ENCODE data around the gene TSSC4. TPM values are rescaled to one million over a fixed set of nuclear protein-coding genes. Genes with fewer than 3 reads are reported as not detected.
A peak's percentile ranks its signal among the peaks of the same experiment; 100 is the strongest.

The TSSC4 gene
- total and polyA plus RNA-seq, 2 of the 13 experiments (the other 11 are each of a cell fraction or from before 2014, with no cell fraction given): 16.2 to 58.6 TPM

- TF ChIP-seq ZNF225 (CRISPR knock-in tag; IDR thresholded peaks at IDR 0.05) (no peak), ZNF431 (CRISPR knock-in tag; IDR thresholded peaks at IDR 0.05; ENCODE audit: borderline replicate concordance, low read depth) (no peak), ZNF616 (CRISPR knock-in tag; IDR thresholded peaks at IDR 0.05; ENCODE audit: low read depth) (no peak), ATF2 (CRISPR knock-in tag; IDR thresholded peaks at IDR 0.05) (0 out of 2 replicates have a peak, but pooled peaks have one; percentile 15), FOXK2 (IDR thresholded peaks at IDR 0.05) (no peak), SETDB1 (CRISPR knock-in tag; IDR thresholded peaks at IDR 0.05; ENCODE audit: borderline replicate concordance) (no peak), ZSCAN21 (CRISPR knock-in tag; IDR thresholded peaks at IDR 0.05; ENCODE audit: borderline replicate concordance) (0 out of 2 replicates have a peak, but pooled peaks have one; percentile 24), HNRNPL (IDR thresholded peaks at IDR 0.05; ENCODE audit: low read depth, low read length) (peak; percentile 91), U2AF2 (IDR thresholded peaks at IDR 0.05; ENCODE audit: low read depth, low read length) (no peak), ZNF34 (CRISPR knock-in tag; IDR thresholded peaks at IDR 0.05; ENCODE audit: borderline replicate concordance) (no peak), THAP7 (CRISPR knock-in tag; IDR thresholded peaks at IDR 0.05) (0 out of 2 replicates have a peak, but pooled peaks have one; percentile 34), TEAD3 (CRISPR knock-in tag; optimal IDR thresholded peaks at IDR 0.05; ENCODE audit: borderline replicate concordance) (peak; percentile 59), ZNF354B (CRISPR knock-in tag; IDR thresholded peaks at IDR 0.05) (no peak), KMT2B (CRISPR knock-in tag; IDR thresholded peaks at IDR 0.05) (no peak), ZNF687 (CRISPR knock-in tag; IDR thresholded peaks at IDR 0.05) (peak; percentile 95), CSRNP2 (CRISPR knock-in tag; conservative IDR thresholded peaks at IDR 0.05; ENCODE audit: low read depth) (no peak), HBP1 (CRISPR knock-in tag; IDR thresholded peaks at IDR 0.05; ENCODE audit: low read depth) (no peak), HOXD1 (CRISPR knock-in tag; IDR thresholded peaks at IDR 0.05) (peak; percentile 70; the same call in 1 of the 2 replicates), ZNF468 (CRISPR knock-in tag; IDR thresholded peaks at IDR 0.05) (no peak), ZNF17 (CRISPR knock-in tag; IDR thresholded peaks at IDR 0.05) (no peak)
Measured at GRCh38 chr11:2409611-2410468, 9.3 kb downstream of the TSSC4 start (continued).

Measured in HepG2 (cell line).